ENCODE measurements around the gene PEMT. TPM values are rescaled to one million over a fixed set of nuclear protein-coding genes. Genes with fewer than 3 reads are reported as not detected.

The PEMT gene
- total and polyA plus RNA-seq, 2 experiments from 2014 or later = 54.8 to 55.2 TPM

- Histone ChIP-seq H3F3A (replicated peaks; ENCODE audit: low read depth) (0 out of 2 replicates have a peak, but pooled peaks cover 3% of the 10 kb centered on the region), H2AFZ (no peak overlapping the region), H3K27ac (ENCODE audit: low read depth) (no peak overlapping the region), H3K4me1 (ENCODE audit: insufficient read depth) (peaks cover 8% of the 10 kb centered on the region; the same call in 1 of the 2 replicates), H3K27me3 (ENCODE audit: insufficient read depth) (no peaks in the 10 kb centered on the region), H3K4me2 (no peak overlapping the region), H3K36me3 (ENCODE audit: insufficient read depth) (no peaks in the 10 kb centered on the region), H3K4me3 (no peak overlapping the region), H3K9me2 (ENCODE audit: insufficient read depth) (no peaks in the 10 kb centered on the region), H3K79me2 (replicated peaks; ENCODE audit: insufficient read depth) (no peaks in the 10 kb centered on the region), H4K20me1 (replicated peaks; ENCODE audit: insufficient read depth) (no peaks in the 10 kb centered on the region)
- ATAC-seq (no peak), DNase-seq (ENCODE audit: low spot score) (no peak)
- Mint-ChIP-seq H3K4me1 (peaks cover 26% of the 10 kb centered on the region), H3K27me3 (ENCODE audit: insufficient read depth, low read depth, poor library complexity) (peaks cover 18% of the 10 kb centered on the region), H3K27ac (no peak overlapping the region), H3K36me3 (ENCODE audit: low read depth) (no peaks in the 10 kb centered on the region; the same call in 2 of the 3 replicates), H3K9me3 (no peaks in the 10 kb centered on the region), H3K4me3 (no peak overlapping the region)
- TF ChIP-seq JUNB (IDR thresholded peaks at IDR 0.05; ENCODE audit: unreplicated experiment) = no peak
- TF ChIP-seq EZH2phosphoT487 (IDR thresholded peaks at IDR 0.05; ENCODE audit: unreplicated experiment) = no peak
- TF ChIP-seq NANOG (IDR thresholded peaks at IDR 0.05; ENCODE audit: borderline replicate concordance) = no peak
- TF ChIP-seq ZNF331 (CRISPR knock-in tag; IDR thresholded peaks at IDR 0.05; ENCODE audit: low read depth) = no peak
- no peak for TF ChIP-seq CREB1 (CRISPR knock-in tag; IDR thresholded peaks at IDR 0.05; ENCODE audit: low read depth)
- no peak for TF ChIP-seq POLR2AphosphoS5 (IDR thresholded peaks at IDR 0.05; ENCODE audit: low read depth)
Observed at GRCh38 chr17:17511881-17512858, 79.3 kb downstream of the PEMT start.

GRCh38 chr17:17511293-17511741 lies 80.2 kb downstream of the PEMT start:
- no peak for ATAC-seq
- H3K27me3 ChIP-seq (ENCODE audit: insufficient read depth) = no peaks in the 10 kb centered on the region
- H3K4me3 Mint-ChIP-seq = no peak overlapping the region
- peaks cover 8% of the 10 kb centered on the region; the same call in 1 of the 2 replicates for H3K4me1 ChIP-seq (ENCODE audit: insufficient read depth)
- H3K27ac Mint-ChIP-seq = no peak overlapping the region
- H3K27me3 Mint-ChIP-seq (ENCODE audit: insufficient read depth, low read depth, poor library complexity) = peaks cover 16% of the 10 kb centered on the region
- H3K27ac ChIP-seq (ENCODE audit: low read depth) = no peak overlapping the region
- no peak overlapping the region for H3K4me2 ChIP-seq
- H3K4me3 ChIP-seq = no peak overlapping the region
- H3K4me1 Mint-ChIP-seq = peaks cover 23% of the 10 kb centered on the region
- no peaks in the 10 kb centered on the region for H3K36me3 ChIP-seq (ENCODE audit: insufficient read depth)
- no peak for DNase-seq (ENCODE audit: low spot score)
- H3F3A ChIP-seq (replicated peaks; ENCODE audit: low read depth) = 0 out of 2 replicates have a peak, but pooled peaks cover 3% of the 10 kb centered on the region
- no peaks in the 10 kb centered on the region for H4K20me1 ChIP-seq (replicated peaks; ENCODE audit: insufficient read depth)
- no peaks in the 10 kb centered on the region for H3K9me3 Mint-ChIP-seq
- H3K79me2 ChIP-seq (replicated peaks; ENCODE audit: insufficient read depth) = no peaks in the 10 kb centered on the region
- no peaks in the 10 kb centered on the region for H3K9me2 ChIP-seq (ENCODE audit: insufficient read depth)
- TF ChIP-seq CTCF (conservative IDR thresholded peaks at IDR 0.05; ENCODE audit: low read depth in 2 of 2) (peak in 1 of 2 experiments; percentile 15; a peak in 1 of 4 replicates), EZH2phosphoT487 (IDR thresholded peaks at IDR 0.05; ENCODE audit: unreplicated experiment) (no peak)
- H3K36me3 Mint-ChIP-seq (ENCODE audit: low read depth) = no peaks in the 10 kb centered on the region; the same call in 2 of the 3 replicates
- no peak overlapping the region for H2AFZ ChIP-seq
